Endometrial microvascular endothelial cells (primary cell): Measurements from ENCODE around the gene OR6J1. TPM values are rescaled to one million over a fixed set of nuclear protein-coding genes. Genes with fewer than 3 reads are reported as not detected.

Experiments
- in situ Hi-C: cut with HindIII; loops from 2 replicates; pipeline ENCODE4 v1.10.0; 2017; ENCODE audit warnings: low sequenced_read_pairs, low pct_unique_long_range_greater_than_20kb; ENCODE audit errors: inconsistent ontology term
- total RNA-seq: library from RNA; depleted of rRNA; stranded (reverse); fragments of >200 nt; gene quantifications from one replicate; pipeline ENCODE4 v1.2.3, GENCODE V29; 2015; ENCODE audit errors: inconsistent ontology term

OR6J1 gene
- total RNA-seq, 1 donor from 2014 or later: not detected

DNA sequence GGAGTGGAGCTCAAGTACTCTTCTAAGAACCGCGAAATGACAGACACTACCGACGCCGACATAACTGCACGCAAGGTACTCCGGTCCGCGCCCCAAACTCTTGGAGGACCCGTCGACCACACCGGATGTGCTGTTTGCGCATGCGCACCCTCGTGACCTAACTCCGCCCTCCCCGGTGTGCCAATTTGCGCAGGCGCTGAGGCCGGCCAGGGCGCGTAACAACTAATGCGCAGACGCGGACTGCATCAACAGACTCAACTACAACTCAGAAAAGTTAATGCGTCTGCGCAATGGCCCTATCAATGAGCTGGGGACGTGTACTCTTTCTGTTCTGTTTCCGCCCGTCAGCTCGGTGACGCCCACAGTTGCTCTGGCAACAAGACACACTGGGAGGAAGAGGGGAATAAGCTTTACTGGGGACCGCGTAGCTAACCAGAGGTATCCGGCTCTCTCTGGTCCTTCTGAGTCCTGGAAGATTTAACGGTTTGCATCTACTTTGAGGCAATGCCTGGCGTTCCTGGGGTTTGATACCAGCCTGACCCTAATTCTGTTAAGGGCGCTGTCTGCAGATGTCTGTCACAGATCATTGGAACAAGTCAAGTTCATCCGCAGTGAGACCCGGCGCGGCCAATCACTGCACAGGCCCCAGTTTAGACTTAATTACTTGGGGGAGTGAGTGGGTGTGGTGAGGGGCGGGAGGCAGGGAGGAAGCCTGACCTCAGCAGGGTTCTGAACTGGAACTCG, 54.9 kb downstream of the OR6J1 start, which contains the start of gene DAD1:
TSS of gene DAD1 (minus strand) at position 129 of the 744 bp plus-strand sequence. CDS start at position 62, 67 bp downstream.
- in situ Hi-C loops: loop anchor here (10.0 kb wide), 1 partner anchor 306 kb away; no protein-coding TSS in a partner anchor

DNA sequence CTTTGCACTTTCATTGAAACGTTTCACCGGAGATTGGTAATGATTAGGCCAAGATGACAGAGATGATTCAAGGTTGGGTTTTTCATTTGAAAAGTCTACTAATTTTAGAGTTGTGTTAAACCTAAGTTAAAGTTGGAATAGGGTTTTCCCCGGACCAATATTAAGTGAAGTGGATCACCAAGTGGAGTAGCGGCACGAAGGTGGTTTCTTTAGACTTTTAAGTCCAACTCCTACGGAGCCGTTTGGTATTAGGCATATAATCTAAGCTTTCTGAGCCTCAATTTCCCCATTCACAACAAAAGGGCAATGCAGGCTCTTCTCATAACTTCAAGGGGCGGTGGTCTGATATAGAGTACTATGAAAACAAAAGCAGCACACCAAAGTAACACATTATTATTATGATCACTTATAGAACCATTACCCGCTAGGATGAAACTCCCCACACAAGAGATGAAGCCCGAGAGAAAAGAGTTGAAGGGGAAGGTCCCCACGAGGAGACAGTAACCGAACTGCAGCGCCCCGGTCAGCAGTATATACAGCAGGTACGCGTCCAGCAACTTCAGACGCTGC, 55.5 kb downstream of the OR6J1 start:
- in situ Hi-C loops: loop anchor here (10.0 kb wide), 1 partner anchor 306 kb away; no protein-coding TSS in a partner anchor

- in situ Hi-C loops: loop anchor here (10.0 kb wide), 1 partner anchor 307 kb away; no protein-coding TSS in a partner anchor
Observed at GRCh38 chr14:22587677-22588422, 56.3 kb downstream of the OR6J1 start.

- in situ Hi-C loops: loop anchor here (10.0 kb wide), 1 partner anchor 308 kb away; no protein-coding TSS in a partner anchor
Observed at GRCh38 chr14:22587247-22587646, 56.9 kb downstream of the OR6J1 start.

DNA sequence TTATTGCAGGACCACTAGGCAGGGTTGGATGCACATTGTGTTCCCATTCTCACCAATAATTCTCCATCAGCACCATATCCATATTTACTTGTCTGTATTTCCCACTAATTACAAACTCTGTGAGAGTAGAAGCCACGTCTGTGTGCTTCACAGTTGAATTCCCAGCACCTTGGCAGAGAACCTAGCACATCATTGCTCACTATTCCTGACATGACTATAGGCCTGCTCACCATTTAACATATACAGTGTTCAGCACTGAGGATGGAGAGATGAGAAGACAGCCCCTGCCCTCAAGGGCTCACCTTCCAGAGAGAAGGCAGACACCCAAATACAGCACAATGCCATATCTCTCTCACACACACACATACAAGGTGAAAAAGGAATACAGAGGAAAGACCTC, 60.2 kb downstream of the OR6J1 start:
- in situ Hi-C loops: loop anchor here (10.0 kb wide), 1 partner anchor 311 kb away; no protein-coding TSS in a partner anchor

Other genes with a start within 250 kb of the OR6J1 start
- gene DAD1, start 55.1 kb downstream of the OR6J1 start, total RNA-seq: 480 TPM
- gene ABHD4, start 46.1 kb downstream of the OR6J1 start, total RNA-seq: 15.4 TPM
- 203 TPM for gene OXA1L, start 122.3 kb upstream of the OR6J1 start, total RNA-seq
- gene SLC7A7, start 171.1 kb upstream of the OR6J1 start, total RNA-seq: 20.1 TPM
- gene MRPL52, start 185.5 kb upstream of the OR6J1 start, total RNA-seq: 310 TPM
- gene MMP14, start 192.2 kb upstream of the OR6J1 start, total RNA-seq: 416 TPM
- gene LRP10, start 227.4 kb upstream of the OR6J1 start, total RNA-seq: 136 TPM
- gene REM2, start 238.9 kb upstream of the OR6J1 start, total RNA-seq: not detected